ENCODE results near the gene XCR1. TPM values are rescaled to one million over a fixed set of nuclear protein-coding genes. Genes with fewer than 3 reads are reported as not detected.

Gene XCR1
- total and polyA plus RNA-seq, 2 experiments from 2014 or later, result 0.27 to 0.30 TPM

DNA sequence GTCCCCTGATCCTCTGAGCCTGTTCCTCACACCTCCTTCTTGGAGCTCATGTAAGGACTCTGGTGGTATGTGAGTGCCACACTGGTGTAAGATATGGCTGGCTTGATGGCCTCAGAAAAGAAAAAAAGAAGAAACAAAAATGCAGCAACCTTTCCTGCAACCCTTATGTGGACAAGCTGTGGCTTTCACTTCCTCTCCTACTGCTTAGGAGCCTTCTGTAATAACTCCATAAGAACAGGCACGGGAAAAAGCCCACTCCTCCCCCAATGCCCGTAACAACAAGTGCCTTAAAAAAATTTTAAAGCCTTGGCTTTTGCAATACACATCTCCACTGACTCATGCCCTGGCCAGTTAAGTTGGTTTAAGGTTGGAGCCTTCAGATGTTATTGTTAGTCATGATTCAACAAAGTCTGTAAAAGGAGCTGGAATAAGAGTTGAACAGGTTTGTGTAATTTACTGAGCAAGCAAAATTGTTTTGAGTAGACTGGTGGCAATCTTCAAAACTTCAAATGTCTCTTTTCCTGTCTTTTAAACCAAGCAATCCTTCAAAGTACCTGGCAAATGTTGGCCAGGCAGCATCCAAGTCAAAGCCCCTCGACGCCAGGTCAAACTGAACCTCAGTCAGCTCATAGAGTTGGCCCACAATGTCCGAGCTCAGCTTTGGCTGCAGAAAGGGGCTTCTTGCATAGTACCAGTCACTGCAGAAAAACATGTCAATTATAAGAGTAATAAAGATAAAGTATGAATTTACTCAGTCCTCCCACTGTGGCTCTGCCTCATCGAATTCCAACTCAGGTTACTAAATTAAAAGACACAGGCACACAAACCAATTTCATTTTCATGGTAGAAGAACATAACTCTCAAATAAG, 54.5 kb downstream of the XCR1 start:
- no peak overlapping the region for H2AFZ ChIP-seq
- H3K4me3 ChIP-seq, result no peak overlapping the region
- peak; percentile 59 for DNase-seq (ENCODE audit: low spot score)
- H3K4me2 ChIP-seq, result no peak overlapping the region
- no peaks in the 10 kb centered on the region for H3K79me2 ChIP-seq
- peak overlapping the region; percentile 65 for H3K27ac ChIP-seq
- H3K27me3 ChIP-seq, result no peaks in the 10 kb centered on the region
- no peaks in the 10 kb centered on the region for H3K9me3 ChIP-seq (ENCODE audit: low read depth)
- TF ChIP-seq, protein P1, sequence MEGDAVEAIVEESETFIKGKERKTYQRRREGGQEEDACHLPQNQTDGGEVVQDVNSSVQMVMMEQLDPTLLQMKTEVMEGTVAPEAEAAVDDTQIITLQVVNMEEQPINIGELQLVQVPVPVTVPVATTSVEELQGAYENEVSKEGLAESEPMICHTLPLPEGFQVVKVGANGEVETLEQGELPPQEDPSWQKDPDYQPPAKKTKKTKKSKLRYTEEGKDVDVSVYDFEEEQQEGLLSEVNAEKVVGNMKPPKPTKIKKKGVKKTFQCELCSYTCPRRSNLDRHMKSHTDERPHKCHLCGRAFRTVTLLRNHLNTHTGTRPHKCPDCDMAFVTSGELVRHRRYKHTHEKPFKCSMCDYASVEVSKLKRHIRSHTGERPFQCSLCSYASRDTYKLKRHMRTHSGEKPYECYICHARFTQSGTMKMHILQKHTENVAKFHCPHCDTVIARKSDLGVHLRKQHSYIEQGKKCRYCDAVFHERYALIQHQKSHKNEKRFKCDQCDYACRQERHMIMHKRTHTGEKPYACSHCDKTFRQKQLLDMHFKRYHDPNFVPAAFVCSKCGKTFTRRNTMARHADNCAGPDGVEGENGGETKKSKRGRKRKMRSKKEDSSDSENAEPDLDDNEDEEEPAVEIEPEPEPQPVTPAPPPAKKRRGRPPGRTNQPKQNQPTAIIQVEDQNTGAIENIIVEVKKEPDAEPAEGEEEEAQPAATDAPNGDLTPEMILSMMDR (IDR thresholded peaks at IDR 0.05; ENCODE audit: poor library complexity), result no peak
- TF ChIP-seq EZH2 (IDR thresholded peaks at IDR 0.05; ENCODE audit: borderline replicate concordance), result no peak
- TF ChIP-seq EZH2phosphoT487 (IDR thresholded peaks at IDR 0.05; ENCODE audit: low read depth, severe bottlenecking, unreplicated experiment), result no peak
- WGBS (ENCODE audit: low lambda C conversion rate, missing lambda C conversion rate), result 77% methylated on average over 6 of the region's 6 CpGs
- no peaks in the 10 kb centered on the region for H3K9me2 ChIP-seq (replicated peaks; ENCODE audit: insufficient read depth)
- H3K4me1 ChIP-seq (ENCODE audit: insufficient read depth), result peaks cover under 1% of the 10 kb centered on the region
- H4K20me1 ChIP-seq (ENCODE audit: insufficient read depth, poor library complexity, severe bottlenecking), result no peaks in the 10 kb centered on the region
- H3K36me3 ChIP-seq (replicated peaks; ENCODE audit: insufficient read depth, low read depth), result no peaks in the 10 kb centered on the region

DNA sequence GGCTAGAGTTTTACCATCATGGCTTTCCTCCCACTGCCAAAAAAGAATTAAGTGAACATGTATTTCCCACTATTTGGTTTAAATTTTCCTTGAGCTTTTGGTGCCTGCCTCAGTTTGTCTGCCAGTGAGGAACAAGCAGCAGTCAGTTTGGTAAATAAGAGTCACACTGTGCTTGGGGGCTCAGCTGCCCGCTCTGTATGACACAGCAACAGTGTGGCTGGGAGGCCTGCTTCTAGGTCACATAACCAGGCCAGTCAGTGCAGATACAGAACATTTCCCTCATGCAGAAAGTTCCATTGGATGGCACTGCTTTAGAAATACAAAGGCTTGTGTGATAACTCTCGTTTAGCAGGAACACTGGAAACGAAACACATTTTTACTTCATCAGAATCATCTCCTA, 57.3 kb downstream of the XCR1 start:
- Histone ChIP-seq H3K27ac (no peak overlapping the region), H3K9me3 (ENCODE audit: low read depth) (no peaks in the 10 kb centered on the region), H2AFZ (no peak overlapping the region), H4K20me1 (ENCODE audit: insufficient read depth, poor library complexity, severe bottlenecking) (no peaks in the 10 kb centered on the region), H3K27me3 (no peaks in the 10 kb centered on the region), H3K4me1 (ENCODE audit: insufficient read depth) (no peaks in the 10 kb centered on the region), H3K4me3 (no peak overlapping the region), H3K79me2 (no peaks in the 10 kb centered on the region), H3K9me2 (replicated peaks; ENCODE audit: insufficient read depth) (no peaks in the 10 kb centered on the region), H3K36me3 (replicated peaks; ENCODE audit: insufficient read depth, low read depth) (no peaks in the 10 kb centered on the region), H3K4me2 (no peak overlapping the region)
- DNase-seq (ENCODE audit: low spot score), result no peak
- no peak for TF ChIP-seq EZH2phosphoT487 (IDR thresholded peaks at IDR 0.05; ENCODE audit: low read depth, severe bottlenecking, unreplicated experiment)
- 97% methylated on average over 3 of the region's 3 CpGs for WGBS (ENCODE audit: low lambda C conversion rate, missing lambda C conversion rate)

DNA sequence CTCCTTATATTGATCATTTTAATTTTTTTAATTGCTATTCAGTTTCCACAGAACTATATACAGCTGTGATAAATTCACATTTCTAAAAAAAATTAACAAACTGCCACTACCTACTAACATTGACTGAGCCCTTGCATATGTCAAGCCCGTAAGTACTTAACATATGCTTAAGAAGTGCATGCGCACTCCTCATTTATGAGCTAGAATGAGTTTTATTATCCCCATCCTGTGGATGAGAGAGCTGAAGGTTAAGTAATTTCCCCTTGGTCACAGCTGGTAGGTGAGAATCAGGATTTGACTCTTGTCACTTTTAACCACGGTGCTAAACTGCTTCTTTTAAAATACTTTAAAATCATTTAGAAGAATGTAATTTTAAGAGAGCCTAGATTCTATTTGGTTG, 58.2 kb downstream of the XCR1 start:
- Histone ChIP-seq H3K9me3 (ENCODE audit: low read depth) (no peaks in the 10 kb centered on the region), H3K79me2 (no peaks in the 10 kb centered on the region), H3K4me1 (ENCODE audit: insufficient read depth) (no peaks in the 10 kb centered on the region), H3K9me2 (replicated peaks; ENCODE audit: insufficient read depth) (no peaks in the 10 kb centered on the region), H2AFZ (no peak overlapping the region), H3K4me3 (no peak overlapping the region), H3K27me3 (no peaks in the 10 kb centered on the region), H3K27ac (no peak overlapping the region), H3K4me2 (no peak overlapping the region), H4K20me1 (ENCODE audit: insufficient read depth, poor library complexity, severe bottlenecking) (no peaks in the 10 kb centered on the region), H3K36me3 (replicated peaks; ENCODE audit: insufficient read depth, low read depth) (no peaks in the 10 kb centered on the region)
- WGBS (ENCODE audit: low lambda C conversion rate, missing lambda C conversion rate), result 91% methylated on average over 3 of the region's 3 CpGs
- TF ChIP-seq EZH2 (IDR thresholded peaks at IDR 0.05; ENCODE audit: borderline replicate concordance) (no peak), EZH2phosphoT487 (IDR thresholded peaks at IDR 0.05; ENCODE audit: low read depth, severe bottlenecking, unreplicated experiment) (no peak)
- TF ChIP-seq, protein P1 (IDR thresholded peaks at IDR 0.05; ENCODE audit: poor library complexity), result no peak
- no peak for DNase-seq (ENCODE audit: low spot score)

DNA sequence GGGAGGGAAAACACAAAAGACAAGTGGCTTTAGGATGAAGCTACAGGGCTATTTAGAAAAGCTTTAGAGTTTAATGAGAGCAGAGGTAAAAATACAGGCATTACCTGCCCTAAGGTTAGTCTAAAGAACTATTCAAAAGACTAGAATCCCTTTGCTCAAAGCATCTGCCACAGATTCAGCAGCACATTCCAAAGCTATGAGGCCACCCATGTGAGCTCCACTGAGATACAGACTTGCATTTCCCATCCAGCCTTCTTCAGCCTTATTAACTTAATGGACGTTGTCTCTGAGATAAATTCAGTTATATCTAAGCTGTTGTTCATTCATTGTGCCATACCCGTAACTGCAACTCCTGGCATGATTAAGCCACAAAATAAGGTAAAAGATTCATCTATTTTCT, 58.6 kb downstream of the XCR1 start:
- 48% methylated on average over 2 of the region's 2 CpGs for WGBS (ENCODE audit: low lambda C conversion rate, missing lambda C conversion rate)
- H4K20me1 ChIP-seq (ENCODE audit: insufficient read depth, poor library complexity, severe bottlenecking), result no peaks in the 10 kb centered on the region
- H3K36me3 ChIP-seq (replicated peaks; ENCODE audit: insufficient read depth, low read depth), result no peaks in the 10 kb centered on the region
- H3K27ac ChIP-seq, result no peak overlapping the region
- DNase-seq (ENCODE audit: low spot score), result peak; percentile 44
- no peaks in the 10 kb centered on the region for H3K4me1 ChIP-seq (ENCODE audit: insufficient read depth)
- no peaks in the 10 kb centered on the region for H3K9me2 ChIP-seq (replicated peaks; ENCODE audit: insufficient read depth)
- no peak overlapping the region for H2AFZ ChIP-seq
- no peak overlapping the region for H3K4me2 ChIP-seq
- no peak for TF ChIP-seq EZH2phosphoT487 (IDR thresholded peaks at IDR 0.05; ENCODE audit: low read depth, severe bottlenecking, unreplicated experiment)
- TF ChIP-seq, protein P1 (IDR thresholded peaks at IDR 0.05; ENCODE audit: poor library complexity), result no peak
- no peak for TF ChIP-seq EZH2 (IDR thresholded peaks at IDR 0.05; ENCODE audit: borderline replicate concordance)
- no peak overlapping the region for H3K4me3 ChIP-seq
- H3K9me3 ChIP-seq (ENCODE audit: low read depth), result no peaks in the 10 kb centered on the region
- H3K27me3 ChIP-seq, result no peaks in the 10 kb centered on the region
- H3K79me2 ChIP-seq, result no peaks in the 10 kb centered on the region
